HG02623 (cell line): ENCODE measurements around the gene BEST2.

Experiments
- ATAC-seq: cut with Tn5 transposase; IDR thresholded peaks from one replicate; pipeline ENCODE4 v1.9.1; 2021; ENCODE audit warnings: moderate library complexity; ENCODE audit not compliant: unreplicated experiment

BEST2 gene

DNA sequence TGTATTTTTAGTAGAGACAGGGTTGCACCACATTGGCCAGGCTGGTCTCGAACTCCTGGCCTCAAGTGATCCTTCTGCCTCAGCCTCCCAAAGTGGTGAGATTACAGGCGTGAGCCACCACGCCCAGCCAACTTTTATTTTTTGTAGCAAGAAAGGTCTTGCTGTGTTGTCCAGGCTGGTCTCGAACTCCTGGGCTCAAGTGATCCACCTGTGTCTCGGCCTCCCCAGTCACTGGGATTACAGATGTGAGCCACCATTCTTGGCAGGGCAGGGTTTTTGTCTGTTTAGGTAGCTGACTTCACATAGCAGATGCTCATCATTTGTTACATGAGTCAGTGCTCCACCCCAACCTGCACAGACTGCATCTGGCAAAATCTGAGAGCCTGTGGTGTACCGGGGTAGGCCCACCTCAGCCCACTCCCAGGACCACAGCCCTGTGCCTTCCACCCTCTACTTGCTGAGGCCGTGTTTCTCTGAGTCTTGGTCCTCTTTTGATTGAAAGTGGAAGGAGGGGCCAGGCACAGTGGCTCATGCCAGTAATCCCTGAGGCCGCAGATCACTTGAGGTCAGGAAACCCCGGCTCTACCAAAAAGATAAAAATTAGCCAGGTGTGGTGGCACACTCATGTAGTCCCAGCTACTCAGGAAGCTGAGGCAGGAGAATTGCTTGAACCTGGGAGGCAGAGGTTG lies 23.7 kb upstream of the BEST2 start:
- ATAC-seq = no peak

DNA sequence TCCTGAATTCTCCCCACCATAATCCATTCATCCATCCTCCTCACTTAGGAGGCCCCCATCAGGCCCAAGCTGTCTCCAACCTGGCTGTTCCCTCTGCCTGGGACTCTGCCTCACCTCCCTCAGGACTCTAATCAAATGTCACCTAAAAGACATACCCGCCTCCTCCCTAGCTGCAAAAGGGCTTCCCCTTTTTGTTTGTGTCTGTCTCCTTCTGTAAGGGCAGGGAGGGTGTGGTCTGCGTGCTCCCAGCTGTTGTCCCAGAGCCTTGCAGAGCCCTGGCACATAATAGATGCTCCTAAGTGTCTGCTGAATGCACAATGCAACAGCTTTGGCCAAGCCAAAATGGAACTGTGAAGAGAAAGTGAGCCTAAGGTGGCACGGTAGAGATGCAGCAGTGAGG lies 21.5 kb upstream of the BEST2 start:
- no peak for ATAC-seq

DNA sequence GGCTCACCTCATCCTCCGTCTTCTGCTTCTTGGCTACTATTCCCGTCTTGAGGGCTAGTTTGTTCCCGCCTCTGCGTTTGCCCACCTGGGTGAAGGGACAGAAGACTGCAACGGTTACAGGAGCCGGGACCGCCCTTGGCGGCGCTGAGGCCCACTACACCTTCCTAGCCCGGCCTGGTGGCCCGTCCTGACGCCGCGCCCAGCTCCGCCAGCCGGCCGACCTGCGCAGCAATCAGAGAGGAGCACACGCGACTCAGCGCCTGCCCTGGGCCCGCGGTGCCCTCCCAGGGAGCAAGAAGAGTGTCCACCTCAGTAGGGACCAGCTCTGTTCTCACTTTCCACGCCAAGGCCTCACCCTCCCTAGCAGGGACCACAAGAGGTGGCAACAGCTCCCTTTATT lies 20.3 kb upstream of the BEST2 start:
- ATAC-seq = no peak

DNA sequence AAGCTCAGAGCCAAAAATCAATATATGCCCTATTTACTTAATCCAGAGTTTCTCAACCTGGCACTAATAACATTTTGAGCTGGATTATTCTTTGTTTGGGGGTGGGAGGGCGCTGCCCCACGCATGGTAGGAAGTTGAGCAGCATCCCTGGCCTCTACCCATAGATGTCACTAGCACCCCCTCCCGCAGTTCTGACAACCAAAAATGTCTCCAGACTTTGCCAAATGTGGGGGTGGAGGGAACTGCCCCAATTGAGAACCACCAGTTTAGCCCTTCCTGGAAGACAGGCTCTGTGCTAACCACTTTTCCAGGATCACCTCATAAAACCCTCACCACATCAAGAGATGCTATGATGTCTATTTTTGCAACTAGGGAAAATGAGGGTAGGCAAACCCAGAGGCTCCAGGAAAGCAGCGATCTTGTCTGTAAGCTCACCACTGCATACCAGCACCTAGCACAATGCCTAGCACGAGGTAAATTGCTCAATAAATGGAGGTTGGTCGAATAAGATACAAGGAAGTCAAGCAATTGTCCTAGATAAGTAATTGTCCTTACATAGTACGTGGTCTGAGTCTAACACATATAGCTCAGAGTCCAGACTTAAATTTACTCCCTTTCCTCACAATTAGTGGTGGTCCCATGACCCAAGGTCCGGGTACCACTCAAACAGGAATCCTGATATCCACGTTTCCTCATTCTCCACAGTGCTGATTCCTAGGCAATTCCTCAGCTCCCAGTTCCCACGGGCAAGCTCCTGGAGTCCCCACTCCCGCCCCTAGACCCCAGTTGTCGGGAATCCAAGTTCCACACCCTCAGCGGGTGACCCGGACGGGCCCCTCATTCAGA lies 18.0 kb upstream of the BEST2 start:
- no peak for ATAC-seq

DNA sequence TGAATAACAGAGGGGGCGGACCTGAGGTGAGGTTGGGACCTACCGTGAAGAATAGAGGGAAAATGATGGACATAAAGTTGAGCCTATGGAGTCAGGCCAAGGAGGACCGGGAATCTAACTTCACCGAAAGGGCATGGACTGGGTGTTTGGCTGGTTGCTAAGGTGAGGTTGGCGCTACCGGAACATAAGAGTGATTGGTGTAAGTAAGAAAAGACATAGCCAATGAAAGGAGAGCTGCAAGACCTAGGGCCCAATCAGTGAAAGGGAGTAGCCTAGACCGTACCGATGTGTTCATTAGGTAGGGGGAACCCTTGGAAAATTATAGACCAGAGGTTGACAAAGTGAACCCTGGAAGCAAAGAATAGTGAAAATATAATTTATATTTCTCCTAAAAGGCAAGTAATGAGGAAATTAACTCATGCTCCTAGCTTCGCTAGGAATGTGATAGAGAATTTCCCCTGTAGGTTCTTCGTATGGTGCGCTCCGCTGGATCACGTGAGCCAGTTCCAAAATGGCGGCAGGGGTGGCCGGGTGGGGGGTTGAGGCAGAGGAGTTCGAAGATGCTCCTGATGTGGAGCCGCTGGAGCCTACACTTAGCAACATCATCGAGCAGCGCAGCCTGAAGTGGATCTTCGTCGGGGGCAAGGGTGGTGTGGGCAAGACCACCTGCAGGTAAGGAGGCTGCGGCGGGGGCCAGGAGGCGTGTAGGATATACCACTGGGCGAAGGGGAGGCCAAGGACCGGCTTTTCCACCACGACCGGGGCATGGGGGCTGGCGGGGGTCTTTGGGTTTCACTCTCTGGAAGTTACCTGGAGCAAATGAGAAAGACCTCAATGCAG lies 14.4 kb upstream of the BEST2 start, which contains the start of gene GET3:
TSS of gene GET3 (plus strand) at position 503 of the 840 bp plus-strand sequence. CDS start at position 512, 9 bp downstream.
- ATAC-seq = peak; percentile 60

DNA sequence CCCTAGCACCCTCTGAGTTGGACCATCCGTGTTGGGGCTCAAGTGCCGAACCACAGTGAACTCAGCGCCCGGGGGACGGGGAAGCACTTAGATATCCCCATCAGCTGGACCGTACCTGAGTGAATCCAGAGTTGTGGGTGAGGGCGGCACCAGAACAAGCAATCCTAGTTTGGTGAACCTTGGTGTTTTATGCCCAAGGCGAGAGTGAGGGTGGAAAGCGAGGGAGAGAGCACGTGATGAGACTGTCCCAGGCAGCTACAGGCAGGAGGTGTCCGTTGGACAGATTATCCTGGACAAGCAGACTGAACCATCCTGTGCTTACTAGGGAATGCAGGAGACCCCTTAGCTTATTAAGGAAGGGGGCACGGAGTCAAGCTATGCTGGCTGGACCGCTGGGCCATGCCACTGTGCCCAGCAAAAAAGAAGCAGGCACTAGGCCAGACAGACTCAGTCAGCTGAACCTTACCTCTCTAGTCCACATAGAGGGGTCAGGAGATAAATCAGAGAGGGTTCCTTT lies 13.7 kb upstream of the BEST2 start:
- ATAC-seq = no peak

DNA sequence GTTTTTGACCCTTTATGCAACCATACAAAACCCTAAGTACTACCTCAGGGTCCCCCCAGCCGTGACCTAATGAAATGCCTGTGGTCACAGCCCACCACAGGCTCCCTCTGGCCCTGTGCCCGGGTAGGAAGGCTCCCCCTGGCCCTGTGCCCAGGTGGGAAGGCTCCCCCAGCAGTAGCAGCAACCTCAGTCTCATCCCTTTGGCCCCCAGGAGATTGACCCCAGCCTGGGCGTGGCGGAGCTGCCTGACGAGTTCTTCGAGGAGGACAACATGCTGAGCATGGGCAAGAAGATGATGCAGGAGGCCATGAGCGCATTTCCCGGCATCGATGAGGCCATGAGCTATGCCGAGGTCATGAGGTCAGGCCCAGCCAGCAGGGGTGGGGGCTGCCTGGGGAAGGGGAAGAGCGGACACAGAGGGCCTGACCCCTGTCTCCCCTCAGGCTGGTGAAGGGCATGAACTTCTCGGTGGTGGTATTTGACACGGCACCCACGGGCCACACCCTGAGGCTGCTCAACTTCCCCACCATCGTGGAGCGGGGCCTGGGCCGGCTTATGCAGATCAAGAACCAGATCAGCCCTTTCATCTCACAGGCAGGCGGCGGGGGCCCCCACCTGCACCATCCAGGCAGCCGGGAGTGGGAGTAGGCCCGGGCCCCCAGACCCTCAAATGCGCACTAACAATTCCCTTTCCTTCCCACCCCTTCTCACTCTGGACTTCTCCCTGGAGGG lies 6.3 kb upstream of the BEST2 start:
- ATAC-seq = no peak

DNA sequence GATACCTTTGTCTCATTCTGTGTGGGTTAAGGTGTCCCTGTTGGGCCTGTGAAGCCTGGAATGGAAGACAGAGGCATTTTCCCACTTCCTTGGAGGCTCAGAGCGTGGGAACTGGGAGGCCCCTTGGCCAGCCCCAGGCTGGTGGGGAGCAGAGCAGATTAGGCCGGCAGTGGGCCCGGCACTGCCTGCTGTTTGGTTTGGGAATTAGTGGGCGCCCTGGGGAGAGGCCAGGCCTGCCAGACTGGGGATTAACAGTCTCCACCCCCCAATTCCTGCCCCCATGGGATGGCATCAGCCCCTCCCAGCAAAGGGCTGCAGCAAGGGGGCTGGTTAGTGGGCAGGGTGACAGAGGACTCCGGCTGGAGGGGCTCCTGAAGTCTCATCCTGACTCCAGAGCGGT lies 3.1 kb upstream of the BEST2 start:
- no peak for ATAC-seq

DNA sequence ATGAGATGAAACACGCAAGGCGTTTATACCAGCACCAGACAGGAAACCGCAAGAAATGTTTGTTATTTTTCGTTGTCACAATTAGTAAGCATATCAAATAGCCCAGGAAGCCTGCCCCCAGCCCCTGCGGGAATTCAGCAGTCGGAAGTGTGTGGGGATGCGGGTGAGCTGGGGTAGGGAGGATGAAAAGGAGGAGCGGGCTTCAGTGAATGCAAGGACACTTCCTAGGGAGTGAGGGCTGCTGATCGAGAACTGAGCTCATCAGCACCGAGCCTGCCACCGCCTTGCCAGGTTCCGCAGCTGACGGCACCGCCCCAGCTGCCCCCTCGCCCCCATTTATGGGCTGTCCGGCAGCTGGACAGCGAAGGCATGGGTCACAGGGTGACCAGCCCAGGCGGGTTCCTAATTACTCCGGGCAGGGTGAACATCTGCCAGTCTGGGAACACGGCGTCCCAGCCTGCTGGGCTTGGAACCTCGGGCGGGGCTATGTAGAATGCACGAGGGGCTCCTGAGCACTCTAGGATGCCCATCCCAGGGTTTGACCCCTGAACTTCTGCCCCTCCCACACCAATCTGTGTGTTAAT lies 1.6 kb upstream of the BEST2 start:
- no peak for ATAC-seq

DNA sequence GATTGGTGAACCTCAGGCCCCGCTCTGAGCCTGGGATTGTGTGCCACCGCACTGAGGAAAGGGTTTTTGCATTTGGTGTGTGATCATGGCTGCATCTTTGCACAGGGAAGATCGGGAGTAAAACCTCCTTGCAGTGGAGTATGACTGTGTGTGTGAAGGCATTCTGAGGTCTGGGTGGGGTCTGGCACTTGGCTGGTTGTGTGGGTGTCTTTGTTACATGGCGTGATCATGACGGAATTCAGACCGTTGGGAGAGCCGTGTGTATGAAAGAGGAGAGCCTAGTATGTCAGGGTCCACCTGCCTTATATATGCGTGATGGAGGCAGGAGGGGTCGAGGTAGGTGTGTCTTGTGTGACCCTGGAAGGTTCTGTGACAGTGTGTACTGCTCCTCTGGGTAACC lies 740 bp upstream of the BEST2 start:
- ATAC-seq = no peak

DNA sequence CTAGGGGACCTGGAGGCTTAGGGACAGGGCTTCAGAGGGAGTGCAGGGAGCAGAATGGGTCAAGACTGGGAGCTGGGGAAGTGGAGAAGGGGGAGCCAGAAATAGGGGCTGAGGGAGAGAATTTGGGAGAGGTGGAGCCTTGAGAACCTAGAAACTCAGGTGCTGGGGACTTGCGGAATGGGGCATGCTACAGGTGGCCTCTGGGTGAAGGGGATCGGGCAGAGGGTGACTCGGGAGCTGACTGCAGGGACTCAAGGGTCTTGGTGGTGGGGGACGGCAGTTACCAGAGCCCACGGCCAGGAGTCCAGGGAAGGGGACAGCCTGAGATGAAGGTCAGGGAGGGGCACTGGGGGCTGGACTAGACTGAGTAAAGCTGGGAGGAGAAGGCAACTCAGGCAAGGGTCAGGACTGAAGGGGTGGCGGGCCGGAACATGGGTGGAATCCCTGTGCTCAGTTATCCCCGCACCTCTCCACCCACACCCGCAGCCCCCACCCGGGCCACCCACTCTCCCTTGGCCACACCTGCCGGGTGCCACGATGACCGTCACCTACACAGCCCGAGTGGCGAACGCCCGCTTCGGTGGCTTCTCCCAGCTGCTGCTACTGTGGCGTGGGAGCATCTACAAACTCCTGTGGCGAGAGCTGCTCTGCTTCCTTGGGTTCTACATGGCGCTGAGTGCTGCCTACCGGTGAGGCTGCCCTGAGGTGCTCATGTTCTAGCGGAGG lies 628 bp downstream of the BEST2 start:
- ATAC-seq = no peak

DNA sequence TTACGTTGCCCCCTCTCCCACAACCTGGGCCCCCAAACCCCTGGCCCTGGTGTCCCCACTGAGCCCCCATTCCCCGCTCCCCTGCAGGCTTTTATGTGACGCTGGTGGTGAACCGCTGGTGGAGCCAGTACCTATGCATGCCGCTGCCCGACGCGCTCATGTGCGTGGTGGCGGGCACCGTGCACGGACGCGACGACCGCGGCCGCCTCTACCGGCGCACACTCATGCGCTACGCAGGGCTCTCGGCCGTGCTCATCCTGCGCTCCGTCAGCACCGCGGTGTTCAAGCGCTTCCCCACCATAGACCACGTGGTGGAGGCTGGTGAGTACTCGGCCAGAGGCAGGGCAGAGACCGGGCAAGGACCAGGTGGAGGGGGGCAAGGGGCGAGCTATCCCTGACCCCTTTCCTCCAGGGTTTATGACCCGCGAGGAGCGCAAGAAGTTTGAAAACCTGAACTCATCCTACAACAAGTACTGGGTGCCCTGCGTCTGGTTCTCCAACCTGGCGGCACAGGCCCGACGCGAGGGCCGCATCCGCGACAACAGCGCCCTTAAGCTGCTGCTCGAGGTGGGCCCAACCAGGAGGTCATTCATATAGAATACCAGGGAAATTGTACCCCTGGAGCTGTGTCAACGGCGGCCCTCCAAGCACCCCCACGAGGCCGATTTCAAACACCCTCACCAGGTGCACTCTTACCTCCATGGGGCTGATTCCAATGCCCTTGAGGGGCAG lies 3.0 kb downstream of the BEST2 start:
- ATAC-seq = no peak

DNA sequence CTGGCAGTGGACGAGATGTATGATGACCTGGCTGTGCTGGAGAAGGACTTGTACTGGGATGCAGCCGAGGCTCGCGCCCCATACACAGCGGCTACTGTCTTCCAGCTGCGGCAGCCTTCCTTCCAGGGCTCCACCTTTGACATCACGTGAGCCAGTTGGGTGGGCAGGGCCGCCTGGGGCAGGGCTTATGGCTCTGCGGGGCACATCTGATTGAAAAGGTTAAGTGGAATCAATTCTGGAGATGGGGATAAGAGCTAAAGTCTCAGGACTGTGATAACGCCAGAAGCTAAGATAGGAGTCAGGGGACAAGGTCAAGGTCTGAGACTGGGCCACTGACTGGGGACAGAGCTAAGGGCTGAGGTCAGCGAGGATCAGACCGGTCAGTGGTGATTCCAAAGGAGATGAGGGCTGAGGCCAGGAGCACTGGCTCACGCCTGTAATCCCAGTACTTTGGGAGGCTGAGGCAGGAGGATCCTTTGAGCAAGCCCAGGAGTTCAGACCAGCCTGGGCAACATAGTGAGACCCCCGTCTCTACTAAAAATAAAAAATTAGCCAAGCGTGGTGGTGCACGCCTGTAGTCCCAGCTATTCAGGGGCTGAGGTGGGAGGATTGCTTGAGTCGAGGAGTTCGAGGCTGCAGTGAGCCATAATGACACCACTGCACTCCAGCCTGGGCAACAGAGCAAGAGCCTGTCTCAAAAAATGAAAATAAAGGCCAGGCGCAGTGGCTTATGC lies 4.7 kb downstream of the BEST2 start:
- ATAC-seq = no peak

DNA sequence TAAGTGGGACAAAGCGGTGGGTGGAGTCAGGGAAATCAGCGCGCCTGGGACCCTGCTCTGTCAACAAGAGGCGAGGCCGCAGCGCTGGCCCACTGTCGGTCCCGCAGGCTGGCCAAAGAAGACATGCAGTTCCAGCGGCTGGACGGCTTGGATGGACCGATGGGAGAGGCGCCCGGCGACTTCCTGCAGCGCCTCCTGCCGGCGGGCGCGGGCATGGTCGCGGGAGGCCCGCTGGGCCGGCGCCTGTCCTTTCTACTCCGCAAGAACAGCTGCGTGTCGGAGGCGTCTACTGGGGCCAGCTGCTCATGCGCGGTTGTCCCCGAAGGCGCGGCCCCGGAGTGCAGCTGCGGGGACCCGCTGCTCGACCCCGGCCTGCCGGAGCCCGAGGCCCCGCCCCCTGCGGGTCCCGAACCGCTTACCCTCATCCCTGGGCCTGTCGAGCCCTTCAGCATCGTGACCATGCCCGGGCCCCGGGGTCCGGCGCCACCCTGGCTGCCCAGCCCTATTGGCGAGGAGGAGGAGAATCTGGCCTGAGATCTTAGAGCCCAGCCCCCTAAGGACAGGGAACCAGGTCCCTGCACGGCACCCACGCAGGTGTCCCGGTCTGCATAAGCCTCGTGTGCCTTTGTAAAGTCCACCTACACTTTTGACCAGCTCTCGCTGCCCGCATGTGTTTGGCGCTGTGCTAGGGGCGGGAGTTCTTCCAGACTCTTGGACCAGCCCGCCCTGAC lies 6.1 kb downstream of the BEST2 start:
- ATAC-seq = no peak

DNA sequence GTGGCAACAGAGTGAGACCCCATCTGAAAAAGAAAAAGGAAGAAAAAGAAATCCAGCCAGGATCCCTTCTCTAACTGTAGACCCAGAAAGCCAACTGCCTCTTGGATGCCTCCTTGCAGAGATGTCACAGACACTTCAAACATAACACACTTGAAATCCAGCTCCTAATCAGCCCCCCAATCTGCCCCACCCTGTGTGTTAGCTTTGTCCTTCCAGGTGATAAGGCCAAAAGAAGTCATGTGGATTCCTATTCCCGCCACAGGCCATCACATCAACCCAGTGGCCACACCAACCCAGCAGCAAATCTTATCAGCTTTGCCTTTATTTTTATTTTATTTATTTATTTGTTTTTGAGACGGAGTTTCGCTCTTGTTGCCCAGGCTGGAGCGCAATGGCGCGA lies 8.1 kb downstream of the BEST2 start:
- no peak for ATAC-seq

DNA sequence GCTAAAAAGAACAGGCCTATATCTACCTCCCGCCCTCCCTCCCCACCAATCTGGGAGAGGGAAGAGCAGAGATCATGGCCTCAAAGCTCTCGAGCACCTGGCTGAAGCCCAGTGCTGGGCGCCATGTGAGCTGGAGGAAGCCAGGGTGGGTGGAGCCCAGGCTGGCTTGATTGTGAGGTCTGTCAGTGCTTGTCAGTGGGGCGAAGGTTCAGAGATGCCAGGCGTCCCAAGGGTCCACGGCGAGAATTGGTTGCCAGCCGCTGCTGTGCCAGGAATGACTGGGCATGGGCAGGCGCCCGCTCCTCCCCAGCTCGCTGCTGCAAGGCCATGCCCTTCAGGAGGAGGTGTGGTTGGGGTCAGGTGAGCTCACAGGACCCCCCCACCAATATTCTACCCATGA lies 11.5 kb downstream of the BEST2 start:
- ATAC-seq = no peak

DNA sequence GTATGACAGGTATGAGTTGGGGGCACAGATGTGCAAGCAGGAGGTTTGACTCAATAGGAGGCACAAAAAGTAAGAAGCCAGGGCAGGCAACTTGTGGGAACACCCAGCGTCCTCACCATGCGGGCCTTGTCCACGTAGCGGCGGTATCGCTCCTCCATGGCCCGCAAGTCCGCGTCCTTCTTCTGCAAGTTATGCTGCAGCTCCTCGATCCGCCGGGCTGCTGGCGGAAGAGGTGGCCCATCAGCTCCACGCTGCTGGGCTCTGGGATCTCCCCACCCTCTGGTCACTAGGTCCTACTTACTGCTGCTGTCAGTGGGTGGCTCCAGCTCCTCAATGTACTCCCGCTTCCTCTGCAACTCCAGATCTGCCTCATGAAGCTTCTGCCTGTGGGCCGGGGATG lies 13.1 kb downstream of the BEST2 start:
- ATAC-seq = no peak
